OCI-LY7 (cell line): Measurements from ENCODE around the gene B3GALNT1. TPM values are rescaled to one million over a fixed set of nuclear protein-coding genes. Genes with fewer than 3 reads are reported as not detected.

Experiments
- BruUV-seq: library from RNA; stranded (reverse); fragments of 400-500 nt; replicated peaks from 2 replicates; lab custom pipeline; 2021; lab: Mats Ljungman, UMichigan
- CTCF ChIA-PET: fragments of 300-600 bp; sonication (Branson Sonifier 250); formaldehyde crosslinking; loops from one replicate; lab custom pipeline; 2022; ENCODE audit warnings: antibody characterized with exemption; ENCODE audit not compliant: unreplicated experiment; lab: Charles Lee
- POLR2A ChIA-PET: fragments of 300-600 bp; sonication (Branson Sonifier 250); formaldehyde crosslinking; loops from one replicate; lab custom pipeline; 2022; ENCODE audit warnings: antibody characterized with exemption; lab: Charles Lee
- DNase-seq: peaks from one replicate; pipeline ENCODE4 v3.0.0-alpha.2; 2015; ENCODE audit warnings: low spot score
- H2AFZ ChIP-seq: fragments of 200-600 bp; sonication (generic), shearing (Covaris generic); 2 replicates; pipeline ENCODE4 v1.6.1; 2014; ENCODE audit warnings: mild to moderate bottlenecking, antibody characterized with exemption, low read length, moderate library complexity
- H3K27ac ChIP-seq: fragments of 200-600 bp; sonication (generic); 2 replicates; pipeline ENCODE4 v1.5.1; 2014; ENCODE audit warnings: mixed run types, low read depth, mild to moderate bottlenecking, moderate library complexity, low read length, inconsistent platforms; ENCODE audit not compliant: poor library complexity, severe bottlenecking
- H3K36me3 ChIP-seq: fragments of 200-600 bp; sonication (generic); 2 replicates; pipeline ENCODE4 v1.6.1; 2014; ENCODE audit warnings: mild to moderate bottlenecking, antibody characterized with exemption, low read length, moderate library complexity, mixed read lengths; ENCODE audit not compliant: insufficient read depth
- H3K4me1 ChIP-seq: fragments of 200-600 bp; sonication (generic); 2 replicates; pipeline ENCODE4 v1.5.1; 2014; ENCODE audit warnings: mild to moderate bottlenecking, low read length; ENCODE audit not compliant: insufficient read depth, poor library complexity, severe bottlenecking
- H3K4me2 ChIP-seq: fragments of 200-600 bp; sonication (generic); 2 replicates; pipeline ENCODE4 v1.6.1; 2014; ENCODE audit warnings: mild to moderate bottlenecking, low read length
- H3K4me3 ChIP-seq: fragments of 200-600 bp; sonication (generic); 2 replicates; pipeline ENCODE4 v1.5.1; 2014; ENCODE audit warnings: mild to moderate bottlenecking, low read depth, low read length; ENCODE audit not compliant: poor library complexity, severe bottlenecking
- H3K79me2 ChIP-seq: fragments of 200-600 bp; sonication (generic); 2 replicates; pipeline ENCODE4 v1.6.1; 2016; ENCODE audit warnings: low read depth, mild to moderate bottlenecking, low read length, moderate library complexity, mixed read lengths; ENCODE audit not compliant: insufficient read depth
- H3K9me2 ChIP-seq: fragments of 200-600 bp; sonication (generic); 2 replicates; pipeline ENCODE4 v1.6.1; 2016; ENCODE audit warnings: mild to moderate bottlenecking, low read length, mixed read lengths; ENCODE audit not compliant: insufficient read depth
- H3K9me3 ChIP-seq: fragments of 200-600 bp; sonication (generic); 2 replicates; pipeline ENCODE4 v1.6.1; 2014; ENCODE audit warnings: mild to moderate bottlenecking, mixed run types, low read length, mixed read lengths
- H4K20me1 ChIP-seq: fragments of 200-600 bp; sonication (generic); 2 replicates; pipeline ENCODE4 v1.6.1; 2014; ENCODE audit warnings: mild to moderate bottlenecking, antibody characterized with exemption, low read length, moderate library complexity, mixed read lengths; ENCODE audit not compliant: insufficient read depth
- EZH2phosphoT487 ChIP-seq: fragments of 200-600 bp; sonication (generic); IDR thresholded peaks from 2 replicates; pipeline ENCODE4 v1.6.1; 2018; ENCODE audit warnings: low read depth, borderline replicate concordance, mild to moderate bottlenecking, mixed run types, antibody characterized with exemption, low read length, moderate library complexity, mixed read lengths
- intact Hi-C: fragments of 100-400 bp; cut with micrococcal nuclease; formaldehyde crosslinking; loops from one replicate; pipeline ENCODE4 v1.10.0; 2022; ENCODE audit not compliant: unreplicated experiment
- total RNA-seq, 2 experiments: library from RNA; depleted of rRNA in 1 of 2; stranded (reverse); fragments of >200 nt in 1 of 2; shearing (Covaris generic) in 1 of 2; gene quantifications; 2 replicates each; pipeline ENCODE4 v1.2.3, GENCODE V29; 2014 to 2022
- TF ChIP-seq, protein P1 (sequence below): fragments of 200-600 bp; sonication (generic); conservative IDR thresholded peaks from 2 replicates; pipeline ENCODE4 v1.5.1; 2014; ENCODE audit warnings: mild to moderate bottlenecking, antibody characterized with exemption, low read length, moderate library complexity, mixed read lengths

B3GALNT1 gene
- total RNA-seq, 2 experiments from 2014 or later, result not detected

DNA sequence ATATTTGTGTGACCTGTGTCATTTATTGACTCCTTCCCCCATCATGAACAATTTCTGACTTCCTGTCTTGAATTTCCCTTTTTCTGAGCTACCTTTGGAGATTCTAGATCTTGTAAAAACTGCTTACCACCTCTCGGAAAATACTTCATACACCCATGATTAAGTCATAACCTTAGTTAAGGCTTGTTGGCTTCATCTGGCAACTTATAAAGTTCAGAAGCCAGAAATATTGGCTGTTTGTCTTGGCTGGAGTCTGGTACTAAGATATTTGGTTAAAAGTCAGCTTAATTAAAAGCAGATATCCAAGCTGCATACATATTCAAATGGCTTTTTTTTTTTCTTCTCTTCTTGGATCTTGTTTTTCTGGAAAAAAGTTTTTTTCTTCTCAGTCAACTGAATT, 37.3 kb upstream of the B3GALNT1 start:
- H3K4me2 ChIP-seq, result no peak overlapping the region
- TF ChIP-seq, protein P1, sequence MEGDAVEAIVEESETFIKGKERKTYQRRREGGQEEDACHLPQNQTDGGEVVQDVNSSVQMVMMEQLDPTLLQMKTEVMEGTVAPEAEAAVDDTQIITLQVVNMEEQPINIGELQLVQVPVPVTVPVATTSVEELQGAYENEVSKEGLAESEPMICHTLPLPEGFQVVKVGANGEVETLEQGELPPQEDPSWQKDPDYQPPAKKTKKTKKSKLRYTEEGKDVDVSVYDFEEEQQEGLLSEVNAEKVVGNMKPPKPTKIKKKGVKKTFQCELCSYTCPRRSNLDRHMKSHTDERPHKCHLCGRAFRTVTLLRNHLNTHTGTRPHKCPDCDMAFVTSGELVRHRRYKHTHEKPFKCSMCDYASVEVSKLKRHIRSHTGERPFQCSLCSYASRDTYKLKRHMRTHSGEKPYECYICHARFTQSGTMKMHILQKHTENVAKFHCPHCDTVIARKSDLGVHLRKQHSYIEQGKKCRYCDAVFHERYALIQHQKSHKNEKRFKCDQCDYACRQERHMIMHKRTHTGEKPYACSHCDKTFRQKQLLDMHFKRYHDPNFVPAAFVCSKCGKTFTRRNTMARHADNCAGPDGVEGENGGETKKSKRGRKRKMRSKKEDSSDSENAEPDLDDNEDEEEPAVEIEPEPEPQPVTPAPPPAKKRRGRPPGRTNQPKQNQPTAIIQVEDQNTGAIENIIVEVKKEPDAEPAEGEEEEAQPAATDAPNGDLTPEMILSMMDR, result no peak
- TF ChIP-seq EZH2phosphoT487, result no peak
- CTCF ChIA-PET, result no interaction called here
- H3K36me3 ChIP-seq, result no peaks in the 10 kb centered on the region
- no peak overlapping the region for H3K27ac ChIP-seq
- intact Hi-C loops, result no loop called here
- no peaks in the 10 kb centered on the region for H3K79me2 ChIP-seq
- BruUV-seq, result no TSS peak
- H3K4me3 ChIP-seq, result no peak overlapping the region
- H3K9me3 ChIP-seq, result no peaks in the 10 kb centered on the region
- no peaks in the 10 kb centered on the region for H4K20me1 ChIP-seq
- H3K4me1 ChIP-seq, result no peaks in the 10 kb centered on the region
- DNase-seq, result no peak
- H2AFZ ChIP-seq, result no peak overlapping the region
- no peaks in the 10 kb centered on the region for H3K9me2 ChIP-seq
- POLR2A ChIA-PET, result interaction anchor here (0.6 kb wide), 1 partner anchor 124 kb away, joined by 4 read pairs; no protein-coding TSS in a partner anchor

DNA sequence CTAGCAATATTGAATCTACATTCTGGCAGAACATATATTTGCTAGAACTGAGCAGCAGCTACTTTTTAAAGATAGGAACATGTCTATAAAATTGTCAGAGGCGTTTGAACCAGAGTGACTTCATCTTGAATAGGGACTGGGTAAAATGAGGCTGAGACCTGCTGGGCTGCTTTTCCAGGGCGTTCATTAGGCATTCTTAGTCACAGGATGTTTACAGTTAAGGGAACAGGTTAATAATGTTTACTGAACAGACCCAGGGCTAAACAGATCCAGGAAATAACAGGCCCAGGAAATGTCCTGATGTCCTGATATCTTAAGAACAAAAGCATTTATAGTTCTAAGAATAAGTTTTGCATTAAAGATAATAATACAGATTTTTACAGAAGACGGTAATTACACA, 34.5 kb upstream of the B3GALNT1 start:
- Histone ChIP-seq H3K79me2 (no peaks in the 10 kb centered on the region), H3K9me3 (no peaks in the 10 kb centered on the region), H4K20me1 (no peaks in the 10 kb centered on the region), H3K9me2 (no peaks in the 10 kb centered on the region), H3K4me1 (no peaks in the 10 kb centered on the region), H3K27ac (no peak overlapping the region), H2AFZ (no peak overlapping the region), H3K4me2 (no peak overlapping the region), H3K36me3 (no peaks in the 10 kb centered on the region), H3K4me3 (no peak overlapping the region)
- intact Hi-C loops, result no loop called here
- no TSS peak for BruUV-seq
- ChIA-PET CTCF (no interaction called here), POLR2A (no interaction called here)
- TF ChIP-seq, protein P1, result no peak
- no peak for TF ChIP-seq EZH2phosphoT487
- no peak for DNase-seq

DNA sequence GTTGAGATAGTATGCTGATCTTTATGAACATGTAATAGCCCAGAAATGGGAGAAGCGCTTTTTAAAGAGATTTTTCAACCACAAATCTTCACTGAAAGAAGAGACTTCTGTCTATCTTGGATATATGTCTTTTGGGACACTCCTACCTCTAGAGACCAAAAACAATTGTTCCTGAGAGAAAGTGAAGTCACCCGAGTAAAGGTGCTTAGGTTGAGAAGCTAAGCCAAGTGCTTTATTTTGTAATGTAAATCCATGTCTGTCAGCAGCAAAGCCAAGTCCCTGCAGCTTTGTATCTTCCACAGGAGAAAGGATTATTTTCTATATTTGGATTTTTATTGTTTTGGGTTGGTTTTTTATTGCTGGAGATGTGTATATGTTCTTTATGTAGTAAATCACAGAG, 32.1 kb upstream of the B3GALNT1 start:
- Histone ChIP-seq H3K79me2 (no peaks in the 10 kb centered on the region), H2AFZ (no peak overlapping the region), H3K4me3 (no peak overlapping the region), H3K9me3 (no peaks in the 10 kb centered on the region), H4K20me1 (no peaks in the 10 kb centered on the region), H3K4me1 (no peaks in the 10 kb centered on the region), H3K36me3 (no peaks in the 10 kb centered on the region), H3K4me2 (no peak overlapping the region), H3K27ac (no peak overlapping the region), H3K9me2 (no peaks in the 10 kb centered on the region)
- ChIA-PET POLR2A (interaction anchor here (0.7 kb wide), 1 partner anchor 12 kb away, joined by 4 read pairs; no protein-coding TSS in a partner anchor), CTCF (no interaction called here)
- BruUV-seq, result no TSS peak
- intact Hi-C loops, result no loop called here
- DNase-seq, result no peak
- TF ChIP-seq, protein P1, result no peak
- no peak for TF ChIP-seq EZH2phosphoT487
